OCI-LY1 (cell line): ENCODE measurements around the gene PTPRT.

Source experiments
- H2AFZ ChIP-seq: fragments of 200-600 bp; sonication (generic), shearing (Covaris generic); 2 replicates; pipeline ENCODE4 v1.6.0; 2014; ENCODE audit warnings: antibody characterized with exemption, mild to moderate bottlenecking, low read length
- H3F3A ChIP-seq: fragments of 200-600 bp; sonication (generic), shearing (Covaris generic); 2 replicates; pipeline ENCODE4 v1.6.0; 2014; ENCODE audit warnings: mild to moderate bottlenecking, antibody characterized with exemption, low read length, moderate library complexity; ENCODE audit not compliant: insufficient read depth
- H3K27ac ChIP-seq: fragments of 200-600 bp; sonication (generic); 2 replicates; pipeline ENCODE4 v1.5.1; 2014; ENCODE audit warnings: low read length, mixed run types, mild to moderate bottlenecking, low read depth; ENCODE audit not compliant: poor library complexity, severe bottlenecking
- H3K27me3 ChIP-seq: fragments of 200-600 bp; sonication (generic); 2 replicates; pipeline ENCODE4 v1.6.0; 2014; ENCODE audit warnings: antibody characterized with exemption, mild to moderate bottlenecking, low read length, moderate library complexity; ENCODE audit not compliant: insufficient read depth
- H3K36me3 ChIP-seq: fragments of 200-600 bp; sonication (generic); 2 replicates; pipeline ENCODE4 v1.6.1; 2014; ENCODE audit warnings: mild to moderate bottlenecking, antibody characterized with exemption, low read length, moderate library complexity, mixed read lengths; ENCODE audit not compliant: insufficient read depth
- H3K4me1 ChIP-seq: fragments of 200-600 bp; sonication (generic); 2 replicates; pipeline ENCODE4 v1.5.1; 2014; ENCODE audit warnings: mild to moderate bottlenecking, low read length, moderate library complexity; ENCODE audit not compliant: insufficient read depth, severe bottlenecking
- H3K4me2 ChIP-seq: fragments of 200-600 bp; sonication (generic), shearing (Covaris generic); 2 replicates; pipeline ENCODE4 v1.6.1; 2014; ENCODE audit warnings: low read length
- H3K4me3 ChIP-seq: fragments of 200-600 bp; sonication (generic); 2 replicates; pipeline ENCODE4 v1.5.1; 2014; ENCODE audit warnings: low read length, low read depth, mild to moderate bottlenecking, mixed read lengths; ENCODE audit not compliant: poor library complexity, severe bottlenecking
- H3K79me2 ChIP-seq: fragments of 200-600 bp; shearing (Covaris generic); 2 replicates; pipeline ENCODE4 v1.6.1; 2016; ENCODE audit warnings: mixed run types, low read length, mixed read lengths; ENCODE audit not compliant: insufficient read depth
- H3K9ac ChIP-seq: fragments of 200-600 bp; sonication (generic), shearing (Covaris generic); 2 replicates; pipeline ENCODE4 v1.6.1; 2014; ENCODE audit warnings: mild to moderate bottlenecking, low read length, mixed read lengths
- H3K9me2 ChIP-seq: fragments of 200-600 bp; sonication (generic), shearing (Covaris generic); 2 replicates; pipeline ENCODE4 v1.6.1; 2014; ENCODE audit warnings: low read depth, mild to moderate bottlenecking, low read length, mixed read lengths
- H3K9me3 ChIP-seq: fragments of 200-600 bp; shearing (Covaris generic); 2 replicates; pipeline ENCODE4 v1.6.1; 2014; ENCODE audit warnings: low read length, mixed read lengths
- H4K20me1 ChIP-seq: fragments of 200-600 bp; sonication (generic), shearing (Covaris generic); 2 replicates; pipeline ENCODE4 v1.6.0; 2016; ENCODE audit warnings: mild to moderate bottlenecking, low read length; ENCODE audit not compliant: insufficient read depth
- CTCF ChIP-seq: fragments of 200-600 bp; sonication (generic), shearing (Covaris generic); IDR thresholded peaks from 2 replicates; pipeline ENCODE4 v1.5.1; 2017; ENCODE audit warnings: mild to moderate bottlenecking, antibody characterized with exemption, low read length, moderate library complexity, mixed read lengths
- EZH2 ChIP-seq: fragments of 200-600 bp; sonication (generic), shearing (Covaris generic); IDR thresholded peaks from 2 replicates; pipeline ENCODE4 v1.8.0; 2017; ENCODE audit warnings: borderline replicate concordance, mixed run types, mild to moderate bottlenecking, antibody characterized with exemption, low read length, moderate library complexity, mixed read lengths

Gene PTPRT

GRCh38 chr20:42979720-42980119 is 210.0 kb downstream of the PTPRT start:
- Histone ChIP-seq H2AFZ (no peak overlapping the region), H3K27me3 (no peaks in the 10 kb centered on the region), H3K9me2 (no peaks in the 10 kb centered on the region), H3F3A (no peaks in the 10 kb centered on the region), H4K20me1 (no peaks in the 10 kb centered on the region), H3K27ac (no peak overlapping the region), H3K4me1 (no peaks in the 10 kb centered on the region), H3K79me2 (no peaks in the 10 kb centered on the region), H3K9me3 (no peaks in the 10 kb centered on the region), H3K9ac (no peak overlapping the region), H3K36me3 (no peaks in the 10 kb centered on the region), H3K4me3 (no peak overlapping the region), H3K4me2 (no peak overlapping the region)
- TF ChIP-seq EZH2 (no peak), CTCF (no peak)

- Histone ChIP-seq H4K20me1 (no peaks in the 10 kb centered on the region), H3F3A (no peaks in the 10 kb centered on the region), H3K36me3 (no peaks in the 10 kb centered on the region), H3K4me1 (no peaks in the 10 kb centered on the region), H3K9ac (no peak overlapping the region), H2AFZ (no peak overlapping the region), H3K27ac (no peak overlapping the region), H3K79me2 (no peaks in the 10 kb centered on the region), H3K27me3 (no peaks in the 10 kb centered on the region), H3K4me2 (no peak overlapping the region), H3K9me3 (no peaks in the 10 kb centered on the region), H3K9me2 (no peaks in the 10 kb centered on the region), H3K4me3 (no peak overlapping the region)
- TF ChIP-seq EZH2 (no peak), CTCF (no peak)
Observed at GRCh38 chr20:42978184-42978974, 211.3 kb downstream of the PTPRT start.

- Histone ChIP-seq H3K4me1 (no peaks in the 10 kb centered on the region), H3F3A (no peaks in the 10 kb centered on the region), H3K9me3 (no peaks in the 10 kb centered on the region), H4K20me1 (no peaks in the 10 kb centered on the region), H2AFZ (no peak overlapping the region), H3K27ac (no peak overlapping the region), H3K27me3 (no peaks in the 10 kb centered on the region), H3K79me2 (no peaks in the 10 kb centered on the region), H3K36me3 (no peaks in the 10 kb centered on the region), H3K9ac (no peak overlapping the region), H3K4me3 (no peak overlapping the region), H3K4me2 (no peak overlapping the region), H3K9me2 (no peaks in the 10 kb centered on the region)
- no peak for TF ChIP-seq CTCF
- TF ChIP-seq EZH2, result no peak
Observed at GRCh38 chr20:42975974-42976373, 213.7 kb downstream of the PTPRT start.
